ENCODE results near the gene RPL39.
A peak's percentile ranks its signal among the peaks of the same experiment; 100 is the strongest.

Gene RPL39

DNA sequence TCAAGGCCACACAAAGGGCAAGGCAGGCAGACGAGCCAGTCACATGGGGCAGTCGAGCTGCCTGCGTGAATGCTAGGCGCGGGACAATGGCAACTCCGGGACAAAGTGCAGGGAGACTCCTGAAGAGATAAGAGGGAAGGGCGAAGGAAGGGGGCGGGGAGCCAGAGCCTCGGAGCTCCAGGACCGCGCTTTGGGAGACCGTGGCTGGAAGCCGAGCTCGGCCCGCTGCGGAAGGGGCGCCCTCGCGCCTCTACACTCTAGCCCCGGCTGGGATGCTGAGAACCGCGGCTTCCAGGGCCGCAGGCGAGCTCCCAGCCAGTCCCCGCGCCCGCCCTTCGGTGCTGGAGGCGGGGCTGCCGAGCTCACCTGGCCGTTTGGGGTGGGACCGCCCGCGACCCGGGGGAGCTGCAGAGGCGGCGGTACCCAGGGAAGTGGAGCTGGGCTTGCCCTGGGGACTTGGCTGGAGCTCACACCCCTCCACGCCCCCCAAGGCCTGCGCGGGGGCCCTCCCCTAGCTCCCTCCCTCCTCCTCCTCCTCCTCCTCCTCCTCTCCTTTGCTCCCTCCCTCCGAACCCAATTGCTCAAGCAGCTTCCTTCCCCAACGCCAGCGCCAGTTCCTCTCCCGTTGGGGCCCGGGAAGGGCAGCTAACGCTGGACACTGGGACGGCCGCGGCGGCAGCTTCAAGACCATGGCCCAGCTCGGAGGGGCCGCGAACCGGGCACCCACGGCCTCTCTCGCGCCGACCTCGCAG, 33.3 kb downstream of the RPL39 start, which contains the start of gene SOWAHD:
Gene SOWAHD (plus strand): TSS at position 610 of the 752 bp plus-strand sequence. CDS start 80 bp downstream, at position 690.
- TF ChIP-seq, protein P1, sequence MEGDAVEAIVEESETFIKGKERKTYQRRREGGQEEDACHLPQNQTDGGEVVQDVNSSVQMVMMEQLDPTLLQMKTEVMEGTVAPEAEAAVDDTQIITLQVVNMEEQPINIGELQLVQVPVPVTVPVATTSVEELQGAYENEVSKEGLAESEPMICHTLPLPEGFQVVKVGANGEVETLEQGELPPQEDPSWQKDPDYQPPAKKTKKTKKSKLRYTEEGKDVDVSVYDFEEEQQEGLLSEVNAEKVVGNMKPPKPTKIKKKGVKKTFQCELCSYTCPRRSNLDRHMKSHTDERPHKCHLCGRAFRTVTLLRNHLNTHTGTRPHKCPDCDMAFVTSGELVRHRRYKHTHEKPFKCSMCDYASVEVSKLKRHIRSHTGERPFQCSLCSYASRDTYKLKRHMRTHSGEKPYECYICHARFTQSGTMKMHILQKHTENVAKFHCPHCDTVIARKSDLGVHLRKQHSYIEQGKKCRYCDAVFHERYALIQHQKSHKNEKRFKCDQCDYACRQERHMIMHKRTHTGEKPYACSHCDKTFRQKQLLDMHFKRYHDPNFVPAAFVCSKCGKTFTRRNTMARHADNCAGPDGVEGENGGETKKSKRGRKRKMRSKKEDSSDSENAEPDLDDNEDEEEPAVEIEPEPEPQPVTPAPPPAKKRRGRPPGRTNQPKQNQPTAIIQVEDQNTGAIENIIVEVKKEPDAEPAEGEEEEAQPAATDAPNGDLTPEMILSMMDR (IDR thresholded peaks at IDR 0.05; ENCODE audit: low read depth, low read length), result no peak
- no peaks in the 10 kb centered on the region for H3K9me3 ChIP-seq
- no peaks in the 10 kb centered on the region for H3K27me3 ChIP-seq
- H3K4me3 ChIP-seq (ENCODE audit: low read depth, low read length), result peak within 1 kb of the TSS; percentile 44
- DNase-seq, result peak; percentile 33
- H3K36me3 ChIP-seq, result no peaks in the 10 kb centered on the region
- H3K4me1 ChIP-seq, result no peaks in the 10 kb centered on the region

DNA sequence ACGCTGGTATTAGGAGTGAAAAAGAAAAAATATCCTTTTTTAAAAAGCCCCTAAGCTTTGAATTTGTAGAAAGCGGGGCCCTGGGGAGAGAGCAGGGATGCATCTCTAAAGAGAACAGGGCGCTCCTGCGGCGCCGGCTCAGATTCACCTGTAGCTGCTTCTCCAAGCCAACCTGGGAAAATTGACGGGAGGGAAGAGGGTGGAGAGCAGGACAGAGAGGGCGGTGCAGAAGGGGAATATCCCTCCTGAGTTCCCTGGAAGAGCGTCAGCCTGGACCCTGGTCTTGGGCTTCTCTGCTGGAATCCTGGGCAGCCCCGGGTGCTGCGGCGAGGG, 33.8 kb downstream of the RPL39 start:
- Histone ChIP-seq H3K4me3 (ENCODE audit: low read depth, low read length) (peak overlapping the region; percentile 44), H3K36me3 (no peaks in the 10 kb centered on the region), H3K9me3 (no peaks in the 10 kb centered on the region), H3K27me3 (no peaks in the 10 kb centered on the region), H3K4me1 (no peaks in the 10 kb centered on the region)
- TF ChIP-seq, protein P1 (IDR thresholded peaks at IDR 0.05; ENCODE audit: low read depth, low read length), result no peak
- DNase-seq, result no peak

DNA sequence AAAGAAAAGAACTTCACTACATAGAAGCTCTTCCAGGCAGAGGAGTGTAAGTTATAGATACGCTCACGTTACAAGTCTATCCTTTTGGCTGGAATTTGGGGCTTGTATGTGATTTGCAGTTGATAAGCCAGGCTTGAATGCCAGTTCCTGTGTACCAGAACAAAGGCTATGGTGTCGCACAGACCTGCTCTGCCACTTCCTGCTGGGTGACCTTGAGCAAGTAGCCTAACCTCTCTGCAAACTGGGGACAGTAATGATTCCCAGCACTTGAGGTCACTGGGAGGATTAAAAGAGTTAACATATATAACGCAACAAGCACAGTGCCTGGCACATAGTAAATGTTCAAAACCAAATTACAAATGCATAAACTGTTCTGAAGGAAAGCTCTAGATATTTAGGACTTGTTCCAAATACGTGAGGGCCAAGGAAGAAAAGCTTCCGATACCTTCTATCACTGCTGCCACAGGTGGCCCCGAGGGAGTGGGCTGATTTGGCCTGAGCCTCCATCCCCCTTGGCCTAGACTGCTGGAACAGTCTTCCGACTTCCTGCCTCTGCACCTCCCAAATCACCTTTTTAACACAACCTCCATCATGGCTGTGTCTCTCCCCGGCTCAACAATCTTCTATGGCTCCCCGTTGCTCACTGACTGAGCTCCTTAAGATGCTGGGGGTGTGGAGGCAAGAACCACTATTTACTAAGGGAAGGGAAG, 34.3 kb downstream of the RPL39 start:
- Histone ChIP-seq H3K4me3 (ENCODE audit: low read depth, low read length) (no peak overlapping the region), H3K9me3 (no peaks in the 10 kb centered on the region), H3K4me1 (no peaks in the 10 kb centered on the region), H3K27me3 (no peaks in the 10 kb centered on the region), H3K36me3 (no peaks in the 10 kb centered on the region)
- DNase-seq, result no peak
- TF ChIP-seq, protein P1 (IDR thresholded peaks at IDR 0.05; ENCODE audit: low read depth, low read length), result no peak

DNA sequence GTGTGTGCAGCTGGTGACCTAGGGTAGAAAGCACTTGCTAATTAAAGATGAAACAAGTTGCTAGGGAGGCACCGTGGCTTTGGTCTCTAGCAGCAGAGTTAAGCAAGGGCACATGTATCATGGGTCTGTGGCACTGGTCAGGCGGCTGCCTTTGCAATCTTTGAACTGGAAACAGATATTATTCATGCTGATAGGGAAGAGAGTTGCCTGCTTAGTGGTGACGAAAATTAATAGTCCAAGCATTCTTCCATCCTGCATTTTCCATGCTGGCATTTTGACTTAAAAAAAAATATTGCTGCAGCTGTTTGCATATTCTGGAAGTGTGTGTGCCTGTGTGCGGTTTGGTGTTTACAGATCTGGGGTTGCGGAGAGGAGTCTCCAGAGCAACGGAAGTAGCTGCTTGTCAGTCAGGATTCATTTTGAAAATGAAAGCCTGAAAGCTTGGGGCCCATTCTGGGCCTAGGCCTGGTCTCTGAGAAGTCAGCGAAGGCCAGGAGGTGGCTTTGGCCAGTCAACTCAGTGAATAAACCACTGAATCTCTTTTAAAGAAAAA, 35.4 kb downstream of the RPL39 start:
- H3K4me3 ChIP-seq (ENCODE audit: low read depth, low read length), result no peak overlapping the region
- no peaks in the 10 kb centered on the region for H3K9me3 ChIP-seq
- H3K36me3 ChIP-seq, result no peaks in the 10 kb centered on the region
- H3K4me1 ChIP-seq, result no peaks in the 10 kb centered on the region
- DNase-seq, result no peak
- TF ChIP-seq, protein P1 (IDR thresholded peaks at IDR 0.05; ENCODE audit: low read depth, low read length), result no peak
- H3K27me3 ChIP-seq, result no peaks in the 10 kb centered on the region

DNA sequence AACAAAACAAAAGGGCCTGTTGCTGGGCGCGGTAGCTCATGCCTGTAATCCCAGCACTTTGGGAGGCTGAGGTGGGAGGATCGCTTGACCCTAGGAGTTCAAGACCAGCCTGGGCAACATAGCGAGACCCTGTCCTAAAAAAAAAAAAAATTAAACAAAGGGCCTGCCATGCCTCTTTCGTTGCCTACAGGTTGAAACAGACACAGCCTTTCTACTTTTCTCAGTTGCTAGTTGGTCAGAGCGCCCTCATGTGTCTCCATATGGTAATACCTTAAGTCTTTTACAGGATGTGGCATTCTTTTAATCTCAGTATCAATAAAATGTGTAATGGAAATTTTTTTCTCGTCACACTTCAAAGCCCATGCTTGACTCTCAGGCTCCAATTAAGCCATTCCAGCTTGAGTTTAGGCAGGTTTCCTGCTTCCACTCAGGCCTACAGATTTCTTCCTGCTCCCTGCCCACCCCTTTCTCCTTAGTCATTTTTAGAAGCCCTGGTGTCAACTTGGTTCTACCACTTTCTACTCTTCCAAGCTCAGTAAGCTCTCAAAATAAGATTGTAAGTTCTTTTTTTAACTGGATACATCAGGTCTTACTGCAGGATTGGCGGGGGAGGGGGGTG, 37.7 kb downstream of the RPL39 start:
- H3K9me3 ChIP-seq, result no peaks in the 10 kb centered on the region
- TF ChIP-seq, protein P1 (IDR thresholded peaks at IDR 0.05; ENCODE audit: low read depth, low read length), result peak; percentile 59
- no peaks in the 10 kb centered on the region for H3K36me3 ChIP-seq
- H3K27me3 ChIP-seq, result no peaks in the 10 kb centered on the region
- DNase-seq, result peak; percentile 42
- no peaks in the 10 kb centered on the region for H3K4me1 ChIP-seq
- no peak overlapping the region for H3K4me3 ChIP-seq (ENCODE audit: low read depth, low read length)

Data from BE2C (cell line).